PC-3 (cell line): ENCODE results near the gene HID1. TPM values are rescaled to one million over a fixed set of nuclear protein-coding genes. Genes with fewer than 3 reads are reported as not detected.
A peak's percentile ranks its signal among the peaks of the same experiment; 100 is the strongest.

Experiments
- ATAC-seq: fragments of 200-7000 bp; cut with Tn5 transposase; 2 replicates; pipeline ENCODE4 v1.9.1; 2020; ENCODE audit warnings: mild to moderate bottlenecking, moderate library complexity
- BruUV-seq: library from RNA; stranded (reverse); fragments of 400-500 nt; replicated peaks from 2 replicates; lab custom pipeline; 2021; lab: Mats Ljungman, UMichigan
- CTCF ChIA-PET: fragments of 300-600 bp; sonication (Branson Sonifier 250); formaldehyde crosslinking; loops from one replicate; lab custom pipeline; 2022; ENCODE audit warnings: antibody characterized with exemption; lab: Charles Lee
- POLR2A ChIA-PET: fragments of 300-600 bp; sonication (Branson Sonifier 250); formaldehyde crosslinking; loops from one replicate; lab custom pipeline; 2022; ENCODE audit warnings: antibody characterized with exemption; ENCODE audit not compliant: unreplicated experiment; lab: Charles Lee
- DNase-seq: peaks from one replicate; pipeline ENCODE4 v3.0.0-alpha.2; 2015
- H2AFZ ChIP-seq: fragments of 300-600 bp; sonication (generic); 2 replicates; pipeline ENCODE4 v1.6.0; 2016; ENCODE audit warnings: antibody characterized with exemption, low read length
- H3F3A ChIP-seq: fragments of 300-600 bp; sonication (generic); one replicate; pipeline ENCODE4 v1.6.0; 2017; ENCODE audit warnings: antibody characterized with exemption, low read length, control low read depth, mild to moderate bottlenecking; ENCODE audit not compliant: unreplicated experiment
- H3K27ac ChIP-seq: fragments of 300-600 bp; sonication (generic); 2 replicates; pipeline ENCODE4 v1.5.1; 2016; ENCODE audit warnings: mild to moderate bottlenecking, low read length
- H3K27me3 ChIP-seq: fragments of 300-600 bp; sonication (generic); 2 replicates; pipeline ENCODE4 v1.6.1; 2016; ENCODE audit warnings: low read length, mixed read lengths
- H3K36me3 ChIP-seq: fragments of 300-600 bp; sonication (generic); 2 replicates; pipeline ENCODE4 v1.6.1; 2016; ENCODE audit warnings: low read depth, mixed run types, low read length, mixed read lengths
- H3K4me1 ChIP-seq: fragments of 300-600 bp; sonication (generic); 2 replicates; pipeline ENCODE4 v1.5.1; 2016; ENCODE audit warnings: low read length; ENCODE audit not compliant: insufficient read depth
- H3K4me2 ChIP-seq: fragments of 300-600 bp; sonication (generic); 2 replicates; pipeline ENCODE4 v1.6.0; 2016; ENCODE audit warnings: low read length
- H3K4me3 ChIP-seq: fragments of 300-600 bp; sonication (generic); 2 replicates; pipeline ENCODE4 v1.5.1; 2016; ENCODE audit warnings: mild to moderate bottlenecking, low read length, mixed read lengths
- H3K79me2 ChIP-seq: fragments of 300-600 bp; sonication (generic); 2 replicates; pipeline ENCODE4 v1.6.1; 2017; ENCODE audit warnings: low read length, mixed read lengths
- H3K9ac ChIP-seq: fragments of 300-600 bp; sonication (generic); 2 replicates; pipeline ENCODE4 v1.6.0; 2016; ENCODE audit warnings: mild to moderate bottlenecking, low read length
- H3K9me2 ChIP-seq: fragments of 300-600 bp; sonication (generic); replicated peaks from 2 replicates; pipeline ENCODE4 v1.6.1; 2016; ENCODE audit warnings: mixed run types, low read length, mixed read lengths
- H3K9me3 ChIP-seq: fragments of 300-600 bp; sonication (generic); 2 replicates; pipeline ENCODE4 v1.6.1; 2016; ENCODE audit warnings: low read length, mixed read lengths
- H4K20me1 ChIP-seq: fragments of 300-600 bp; sonication (generic); 2 replicates; pipeline ENCODE4 v1.6.1; 2016; ENCODE audit warnings: low read length, mixed read lengths
- EZH2 ChIP-seq: fragments of 300-600 bp; sonication (generic); IDR thresholded peaks from one replicate; pipeline ENCODE4 v1.6.1; 2017; ENCODE audit warnings: antibody characterized with exemption, mild to moderate bottlenecking, low read length; ENCODE audit not compliant: unreplicated experiment
- EZH2phosphoT487 ChIP-seq: fragments of 300-600 bp; sonication (generic); IDR thresholded peaks from 2 replicates; pipeline ENCODE4 v1.6.1; 2018; ENCODE audit warnings: mild to moderate bottlenecking, antibody characterized with exemption, low read length, borderline replicate concordance
- intact Hi-C: fragments of 100-400 bp; cut with micrococcal nuclease; formaldehyde crosslinking; loops from 2 replicates; pipeline ENCODE4 v1.9.0; 2023
- total RNA-seq: library from RNA; depleted of rRNA; stranded (reverse); fragments of >200 nt; gene quantifications from 2 replicates; pipeline ENCODE4 v1.2.3, GENCODE V29; 2014
- TF ChIP-seq, protein P1 (sequence below): fragments of 300-600 bp; sonication (generic); conservative IDR thresholded peaks from 2 replicates; pipeline ENCODE4 v1.5.1; 2017; ENCODE audit warnings: antibody characterized with exemption, low read depth, mild to moderate bottlenecking, low read length

Gene HID1
- total RNA-seq, 1 experiment from 2014 or later, result 40.6 TPM

DNA sequence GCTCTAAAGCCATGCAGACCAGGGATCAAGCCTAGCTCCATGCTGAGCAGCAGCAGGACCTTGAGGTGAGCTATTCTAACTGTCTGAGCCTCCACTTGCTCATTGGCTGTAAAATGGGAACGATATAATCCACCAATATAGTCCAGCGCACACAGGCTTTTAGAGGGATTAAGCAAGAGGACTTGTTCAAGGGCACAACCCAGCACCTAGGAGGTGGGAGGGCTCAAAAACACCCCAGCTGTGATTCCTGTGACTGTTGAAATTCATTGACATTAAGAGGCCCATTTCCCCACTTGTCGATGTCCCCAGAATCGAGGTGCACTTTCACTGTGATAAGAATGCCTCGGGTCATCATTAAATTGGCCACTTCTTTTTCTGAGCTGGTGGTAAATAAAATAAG, 53.7 kb downstream of the HID1 start:
- no peak overlapping the region for H3K27ac ChIP-seq
- no peak overlapping the region for H3K9ac ChIP-seq
- CTCF ChIA-PET, result no interaction called here
- H3K4me3 ChIP-seq, result no peak overlapping the region
- intact Hi-C loops, result no loop called here
- no peaks in the 10 kb centered on the region for H3K36me3 ChIP-seq
- H3K9me3 ChIP-seq, result no peaks in the 10 kb centered on the region
- no TSS peak for BruUV-seq
- DNase-seq (no peak), ATAC-seq (no peak)
- H2AFZ ChIP-seq, result no peak overlapping the region
- H3K79me2 ChIP-seq, result no peaks in the 10 kb centered on the region
- TF ChIP-seq EZH2 (no peak), EZH2phosphoT487 (no peak)
- TF ChIP-seq, protein P1, sequence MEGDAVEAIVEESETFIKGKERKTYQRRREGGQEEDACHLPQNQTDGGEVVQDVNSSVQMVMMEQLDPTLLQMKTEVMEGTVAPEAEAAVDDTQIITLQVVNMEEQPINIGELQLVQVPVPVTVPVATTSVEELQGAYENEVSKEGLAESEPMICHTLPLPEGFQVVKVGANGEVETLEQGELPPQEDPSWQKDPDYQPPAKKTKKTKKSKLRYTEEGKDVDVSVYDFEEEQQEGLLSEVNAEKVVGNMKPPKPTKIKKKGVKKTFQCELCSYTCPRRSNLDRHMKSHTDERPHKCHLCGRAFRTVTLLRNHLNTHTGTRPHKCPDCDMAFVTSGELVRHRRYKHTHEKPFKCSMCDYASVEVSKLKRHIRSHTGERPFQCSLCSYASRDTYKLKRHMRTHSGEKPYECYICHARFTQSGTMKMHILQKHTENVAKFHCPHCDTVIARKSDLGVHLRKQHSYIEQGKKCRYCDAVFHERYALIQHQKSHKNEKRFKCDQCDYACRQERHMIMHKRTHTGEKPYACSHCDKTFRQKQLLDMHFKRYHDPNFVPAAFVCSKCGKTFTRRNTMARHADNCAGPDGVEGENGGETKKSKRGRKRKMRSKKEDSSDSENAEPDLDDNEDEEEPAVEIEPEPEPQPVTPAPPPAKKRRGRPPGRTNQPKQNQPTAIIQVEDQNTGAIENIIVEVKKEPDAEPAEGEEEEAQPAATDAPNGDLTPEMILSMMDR, result no peak
- no peaks in the 10 kb centered on the region for H4K20me1 ChIP-seq
- H3K9me2 ChIP-seq, result no peaks in the 10 kb centered on the region
- H3K27me3 ChIP-seq, result peaks cover 15% of the 10 kb centered on the region
- POLR2A ChIA-PET, result no interaction called here
- H3K4me1 ChIP-seq, result no peaks in the 10 kb centered on the region; the same call in 1 of the 2 replicates
- no peak overlapping the region for H3K4me2 ChIP-seq
- H3F3A ChIP-seq, result no peaks in the 10 kb centered on the region

DNA sequence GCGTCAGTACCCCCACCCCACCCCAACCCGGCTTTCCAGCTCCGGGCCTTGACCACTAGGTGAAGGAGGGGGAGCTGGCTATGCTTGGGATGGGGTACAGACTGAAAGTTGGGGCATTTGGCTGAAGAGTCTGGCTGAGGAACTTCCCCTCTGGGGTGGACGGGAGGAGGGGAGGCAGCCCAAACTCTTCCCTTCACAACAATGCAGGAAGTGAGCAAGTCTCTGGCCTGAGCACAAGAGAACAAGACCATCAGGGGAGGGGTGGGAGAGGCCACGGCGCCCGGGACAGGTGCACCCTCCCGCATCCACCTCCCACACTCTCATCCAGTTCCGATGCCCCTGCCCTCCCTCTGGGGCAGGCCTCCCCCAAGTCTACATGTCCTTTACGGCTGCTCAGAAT, 55.1 kb downstream of the HID1 start:
- TF ChIP-seq EZH2phosphoT487, result no peak
- no peak for TF ChIP-seq EZH2
- TF ChIP-seq, protein P1, result no peak
- Histone ChIP-seq H3F3A (no peaks in the 10 kb centered on the region), H3K9me2 (no peaks in the 10 kb centered on the region), H3K27ac (no peak overlapping the region), H3K27me3 (peaks cover 2% of the 10 kb centered on the region; the same call in 1 of the 2 replicates), H3K9me3 (no peaks in the 10 kb centered on the region), H2AFZ (no peak overlapping the region), H4K20me1 (no peaks in the 10 kb centered on the region), H3K4me1 (no peaks in the 10 kb centered on the region), H3K4me3 (no peak overlapping the region), H3K4me2 (no peak overlapping the region), H3K79me2 (no peaks in the 10 kb centered on the region), H3K9ac (no peak overlapping the region), H3K36me3 (no peaks in the 10 kb centered on the region)
- POLR2A ChIA-PET, result no interaction called here
- no TSS peak for BruUV-seq
- intact Hi-C loops, result no loop called here
- CTCF ChIA-PET, result interaction anchor here (0.6 kb wide), 1 partner anchor 115 kb away, joined by 4 read pairs; no protein-coding TSS in a partner anchor
- peak; percentile 26; the same call in 1 of the 2 replicates for ATAC-seq
- no peak for DNase-seq

DNA sequence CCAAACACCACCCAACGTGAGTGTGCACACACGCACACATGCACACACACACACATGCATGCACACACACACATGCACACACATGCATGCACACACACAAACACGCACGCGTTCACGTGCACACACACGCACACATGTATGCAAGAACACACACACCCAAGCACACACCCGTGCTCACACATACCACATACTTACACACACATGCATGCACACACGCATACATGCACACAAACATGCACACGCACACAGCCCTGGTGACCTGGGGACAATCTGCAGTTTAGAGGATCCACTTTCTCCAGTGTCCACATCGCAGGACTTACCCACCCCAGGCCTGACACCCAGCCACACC, 55.7 kb downstream of the HID1 start:
- no TSS peak for BruUV-seq
- CTCF ChIA-PET, result no interaction called here
- intact Hi-C loops, result no loop called here

More for the DNA sequence above, 55.7 kb downstream of the HID1 start:
- Histone ChIP-seq H3K4me3 (no peak overlapping the region), H3K27me3 (no peaks in the 10 kb centered on the region), H3K9me2 (no peaks in the 10 kb centered on the region), H3K9me3 (no peaks in the 10 kb centered on the region), H3F3A (no peaks in the 10 kb centered on the region), H3K27ac (no peak overlapping the region), H3K79me2 (no peaks in the 10 kb centered on the region), H2AFZ (no peak overlapping the region), H3K4me2 (no peak overlapping the region), H3K36me3 (no peaks in the 10 kb centered on the region), H3K9ac (no peak overlapping the region), H3K4me1 (no peaks in the 10 kb centered on the region), H4K20me1 (no peaks in the 10 kb centered on the region)
- DNase-seq (no peak), ATAC-seq (no peak)
- TF ChIP-seq EZH2phosphoT487 (no peak), EZH2 (no peak)
- POLR2A ChIA-PET, result no interaction called here
